Liver (tissue), 5 donors: Measurements from ENCODE around the gene GUCY2D. TPM values are rescaled to one million over a fixed set of nuclear protein-coding genes. Genes with fewer than 3 reads are reported as not detected.

ENCODE experiments used
- EGR1 ChIP-seq, 2 donors: IDR thresholded peaks; 2 replicates each; pipeline ENCODE4 v1.6.1; 2016 to 2018; ENCODE audit warnings: antibody characterized with exemption in 2 of 2, low read depth in 2 of 2
- polyA plus RNA-seq, 2 donors: library from polyadenylated mRNA; stranded (reverse) in 1 of 2; unstranded in 1 of 2; fragments of 200-250 nt in 1 of 2; fragments of >200 nt in 1 of 2; fragmentation: Nextera tagmentation in 1 of 2; extraction: Ambion mirVana in 1 of 2; gene quantifications; one replicate each; pipeline versions ENCODE4 v1.2.1 to v1.2.3, GENCODE V29; 2013 to 2015
- total RNA-seq, 2 donors: library from RNA; depleted of rRNA; stranded (reverse); fragments of >200 nt; gene quantifications; one replicate each; pipeline ENCODE4 v1.2.3, GENCODE V29; 2014
- donor health status: healthy.
- donor health status: healthy.
- donor health status: healthy.

Gene GUCY2D
- total and polyA plus RNA-seq, 4 donors: 0.09 to 0.14 TPM; not detected in 2

DNA sequence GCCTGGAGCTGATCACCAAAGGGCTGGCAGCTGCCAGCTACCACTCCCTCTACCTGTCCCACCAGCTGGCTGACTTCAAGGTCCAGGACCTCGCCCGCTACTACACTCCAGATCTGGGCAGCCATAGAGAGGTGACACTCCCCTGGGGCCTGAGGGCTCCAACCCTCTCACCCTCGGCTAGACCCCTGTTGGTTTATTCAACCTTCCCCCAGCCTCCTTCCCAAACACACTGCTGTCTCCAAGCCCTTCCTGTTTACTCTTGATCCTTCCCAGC is 67.1 kb downstream of the GUCY2D start (continued):
- TF ChIP-seq EGR1 (IDR thresholded peaks at IDR 0.05; ENCODE audit: low read depth in 2 of 2): no peak

Other genes with a start within 250 kb of the GUCY2D start
- 10 to 100 TPM in 1 of 2 donors, 1 to 10 TPM in 1; 3.5 to 11.5 TPM for gene KDM6B, start 168.4 kb upstream of the GUCY2D start, total RNA-seq
- 1 to 10 TPM; 2.5 to 3.2 TPM for gene KDM6B, start 168.4 kb upstream of the GUCY2D start, polyA plus RNA-seq
- gene TMEM88, start 147.5 kb upstream of the GUCY2D start, total RNA-seq: 1 to 10 TPM in 1 of 2 donors, under 1 TPM in 1; 0.65 to 4.0 TPM
- gene TMEM88, start 147.5 kb upstream of the GUCY2D start, polyA plus RNA-seq: 1 to 10 TPM; 3.3 to 4.6 TPM
- gene NAA38, start 145.1 kb upstream of the GUCY2D start, total RNA-seq: 10 to 100 TPM; 24.3 to 72.0 TPM
- 100 to 1,000 TPM in 1 of 2 donors, 10 to 100 TPM in 1; 41.6 to 118 TPM for gene NAA38, start 145.1 kb upstream of the GUCY2D start, polyA plus RNA-seq
- 10 to 100 TPM in 1 of 2 donors, 1 to 10 TPM in 1; 4.4 to 12.0 TPM for gene CYB5D1, start 144.6 kb upstream of the GUCY2D start, total RNA-seq
- 1 to 10 TPM; 2.5 to 8.8 TPM for gene CYB5D1, start 144.6 kb upstream of the GUCY2D start, polyA plus RNA-seq
- gene CHD3, start 113.8 kb upstream of the GUCY2D start, total RNA-seq: 10 to 100 TPM; 11.0 to 14.4 TPM
- 1 to 10 TPM; 1.9 to 3.4 TPM for gene CHD3, start 113.8 kb upstream of the GUCY2D start, polyA plus RNA-seq
- gene RNF227, start 86.3 kb upstream of the GUCY2D start, total RNA-seq: 1 to 10 TPM in 1 of 2 donors, under 1 TPM in 1; 0.33 to 1.4 TPM
- under 1 TPM; 0.17 to 0.31 TPM for gene RNF227, start 86.3 kb upstream of the GUCY2D start, polyA plus RNA-seq
- gene KCNAB3, start 72.8 kb upstream of the GUCY2D start, total RNA-seq: under 1 TPM; 0.23 to 0.67 TPM
- under 1 TPM; 0.42 to 0.43 TPM for gene KCNAB3, start 72.8 kb upstream of the GUCY2D start, polyA plus RNA-seq
- 10 to 100 TPM; 15.9 to 18.4 TPM for gene TRAPPC1, start 70.7 kb upstream of the GUCY2D start, total RNA-seq
- gene TRAPPC1, start 70.7 kb upstream of the GUCY2D start, polyA plus RNA-seq: 10 to 100 TPM; 95.9 to 96.9 TPM
- gene CNTROB, start 70.4 kb upstream of the GUCY2D start, total RNA-seq: 10 to 100 TPM; 10.5 to 12.0 TPM
- 1 to 10 TPM; 2.2 to 6.7 TPM for gene CNTROB, start 70.4 kb upstream of the GUCY2D start, polyA plus RNA-seq
- gene ALOX15B, start 36.4 kb downstream of the GUCY2D start, total RNA-seq: 1 to 10 TPM in 1 of 2 donors, under 1 TPM in 1; 0.92 to 1.0 TPM
- under 1 TPM; 0.16 to 0.19 TPM for gene ALOX15B, start 36.4 kb downstream of the GUCY2D start, polyA plus RNA-seq
- gene ALOX12B, start 85.1 kb downstream of the GUCY2D start, total RNA-seq: not detected
- gene ALOX12B, start 85.1 kb downstream of the GUCY2D start, polyA plus RNA-seq: not detected
- not detected for gene ALOXE3, start 115.9 kb downstream of the GUCY2D start, total RNA-seq
- not detected for gene ALOXE3, start 115.9 kb downstream of the GUCY2D start, polyA plus RNA-seq
- not detected for gene HES7, start 121.5 kb downstream of the GUCY2D start, total RNA-seq
- not detected for gene HES7, start 121.5 kb downstream of the GUCY2D start, polyA plus RNA-seq
- 10 to 100 TPM; 10.1 to 71.6 TPM for gene PER1, start 149.8 kb downstream of the GUCY2D start, total RNA-seq
- gene PER1, start 149.8 kb downstream of the GUCY2D start, polyA plus RNA-seq: 10 to 100 TPM; 24.9 to 34.6 TPM
- gene VAMP2, start 160.3 kb downstream of the GUCY2D start, total RNA-seq: 1 to 10 TPM; 4.2 to 9.0 TPM
- 10 to 100 TPM; 11.4 to 25.9 TPM for gene VAMP2, start 160.3 kb downstream of the GUCY2D start, polyA plus RNA-seq
- gene TMEM107, start 173.8 kb downstream of the GUCY2D start, total RNA-seq: 1 to 10 TPM; 4.5 to 8.4 TPM
- gene TMEM107, start 173.8 kb downstream of the GUCY2D start, polyA plus RNA-seq: 1 to 10 TPM; 3.0 to 3.9 TPM
- 1 to 10 TPM; 5.1 to 6.8 TPM for gene BORCS6, start 187.6 kb downstream of the GUCY2D start, total RNA-seq
- 1 to 10 TPM; 4.1 to 6.4 TPM for gene BORCS6, start 187.6 kb downstream of the GUCY2D start, polyA plus RNA-seq
- gene AURKB, start 208.0 kb downstream of the GUCY2D start, total RNA-seq: 10 to 100 TPM in 1 of 2 donors, under 1 TPM in 1; 0.42 to 25.9 TPM
- 1 to 10 TPM; 1.8 to 4.3 TPM for gene AURKB, start 208.0 kb downstream of the GUCY2D start, polyA plus RNA-seq
- 10 to 100 TPM in 1 of 2 donors, 1 to 10 TPM in 1; 5.9 to 10.0 TPM for gene CTC1, start 245.4 kb downstream of the GUCY2D start, total RNA-seq
- gene CTC1, start 245.4 kb downstream of the GUCY2D start, polyA plus RNA-seq: 1 to 10 TPM; 5.5 to 9.3 TPM
- gene PFAS, start 246.7 kb downstream of the GUCY2D start, total RNA-seq: 10 to 100 TPM; 13.7 to 18.5 TPM
- 1 to 10 TPM; 6.0 to 7.9 TPM for gene PFAS, start 246.7 kb downstream of the GUCY2D start, polyA plus RNA-seq